Mesenchymal stem cell (in vitro differentiated cells and primary cell): Measurements from ENCODE around the gene MSH2.
A peak's percentile ranks its signal among the peaks of the same experiment; 100 is the strongest.

ENCODE experiments used
- DNase-seq: peaks from one replicate; pipeline ENCODE4 v3.0.0-alpha.2; 2013
- H2AFZ ChIP-seq: one replicate; pipeline ENCODE4 v1.6.1; 2013; ENCODE audit warnings: low read depth, mild to moderate bottlenecking, control low read depth, inconsistent platforms, low read length, moderate library complexity
- H2AK5ac ChIP-seq: 2 replicates; pipeline ENCODE4 v1.6.1; 2013; ENCODE audit warnings: low read length, moderate library complexity, mild to moderate bottlenecking, inconsistent platforms; ENCODE audit not compliant: severe bottlenecking
- H2BK120ac ChIP-seq: one replicate; pipeline ENCODE4 v1.6.1; 2013; ENCODE audit warnings: low read depth, mild to moderate bottlenecking, inconsistent platforms, low read length, moderate library complexity
- H2BK12ac ChIP-seq, 2 experiments: one replicate each; pipeline ENCODE4 v1.6.1; 2013; ENCODE audit warnings: inconsistent platforms in 2 of 2, low read length in 2 of 2, mild to moderate bottlenecking in 2 of 2, moderate library complexity in 2 of 2, control low read depth in 1 of 2
- H2BK15ac ChIP-seq: one replicate; pipeline ENCODE4 v1.6.1; 2013; ENCODE audit warnings: mild to moderate bottlenecking, low read depth, inconsistent platforms; ENCODE audit not compliant: poor library complexity, severe bottlenecking
- H2BK5ac ChIP-seq: 2 replicates; pipeline ENCODE4 v1.6.1; 2013; ENCODE audit warnings: low read depth, mild to moderate bottlenecking, low read length, control low read depth, inconsistent platforms; ENCODE audit not compliant: poor library complexity, severe bottlenecking
- H3K14ac ChIP-seq, 2 experiments: one replicate each; pipeline ENCODE4 v1.6.1; 2013; ENCODE audit warnings: inconsistent platforms in 2 of 2, low read length in 2 of 2, control low read depth in 1 of 2, mild to moderate bottlenecking in 1 of 2, moderate library complexity in 1 of 2
- H3K18ac ChIP-seq, 2 experiments: one replicate each; pipeline ENCODE4 v1.6.1; 2013; ENCODE audit warnings: inconsistent platforms in 2 of 2, low read length in 2 of 2, control low read depth in 1 of 2, low read depth in 1 of 2, mild to moderate bottlenecking in 1 of 2
- H3K23ac ChIP-seq, 2 experiments: one replicate each; pipeline ENCODE4 v1.6.1; 2013; ENCODE audit warnings: inconsistent platforms in 2 of 2, low read length in 2 of 2, mild to moderate bottlenecking in 2 of 2, moderate library complexity in 2 of 2, control low read depth in 1 of 2
- H3K27ac ChIP-seq: 2 replicates; pipeline ENCODE4 v1.5.1; 2013; ENCODE audit warnings: mild to moderate bottlenecking, moderate library complexity, low read length, control low read depth, inconsistent platforms; ENCODE audit not compliant: poor library complexity, severe bottlenecking
- H3K27me3 ChIP-seq, 2 experiments: 2 replicates each; pipeline versions ENCODE4 v1.6.1 to v1.7.0; 2013; ENCODE audit warnings: low read length in 2 of 2, mild to moderate bottlenecking in 2 of 2, moderate library complexity in 2 of 2, control low read depth in 1 of 2, inconsistent platforms in 1 of 2; ENCODE audit not compliant: control insufficient read depth in 1 of 2, insufficient read depth in 1 of 2
- H3K36me3 ChIP-seq, 2 experiments: 2 replicates each; pipeline versions ENCODE4 v1.6.1 to v1.7.0; 2013; ENCODE audit warnings: low read length in 2 of 2, control low read depth in 1 of 2, inconsistent platforms in 1 of 2, low read depth in 1 of 2, mild to moderate bottlenecking in 1 of 2; ENCODE audit not compliant: insufficient read depth in 2 of 2, control insufficient read depth in 1 of 2
- H3K4ac ChIP-seq, 2 experiments: one replicate each; pipeline ENCODE4 v1.6.1; 2013; ENCODE audit warnings: inconsistent platforms in 2 of 2, low read length in 2 of 2, mild to moderate bottlenecking in 2 of 2, moderate library complexity in 2 of 2, control low read depth in 1 of 2, low read depth in 1 of 2
- H3K4me1 ChIP-seq: 2 replicates; pipeline ENCODE4 v1.6.1; 2013; ENCODE audit warnings: low read depth, low read length, control low read depth; ENCODE audit not compliant: control insufficient read depth, insufficient read depth
- H3K4me2 ChIP-seq: 2 replicates; pipeline ENCODE4 v1.6.1; 2013; ENCODE audit warnings: low read length, mild to moderate bottlenecking, inconsistent platforms; ENCODE audit not compliant: poor library complexity, severe bottlenecking
- H3K4me3 ChIP-seq, 2 experiments: 2 replicates each; pipeline versions ENCODE4 v1.5.1 to v1.7.0; 2013; ENCODE audit warnings: low read length in 2 of 2, mild to moderate bottlenecking in 2 of 2, control low read depth in 1 of 2, low read depth in 1 of 2; ENCODE audit not compliant: insufficient read depth in 1 of 2
- H3K79me1 ChIP-seq: replicated peaks from 2 replicates; pipeline ENCODE4 v1.6.1; 2013; ENCODE audit warnings: mild to moderate bottlenecking, control low read depth, low read length, inconsistent platforms; ENCODE audit not compliant: poor library complexity, severe bottlenecking
- H3K9ac ChIP-seq: 2 replicates; pipeline ENCODE4 v1.7.0; 2013; ENCODE audit warnings: mild to moderate bottlenecking, low read length, moderate library complexity
- H3K9me3 ChIP-seq: 2 replicates; pipeline ENCODE4 v1.7.0; 2013; ENCODE audit warnings: mild to moderate bottlenecking, low read length; ENCODE audit not compliant: control insufficient read depth
- H4K8ac ChIP-seq: one replicate; pipeline ENCODE4 v1.6.1; 2013; ENCODE audit warnings: inconsistent platforms, mild to moderate bottlenecking, low read length, moderate library complexity
- H4K91ac ChIP-seq: one replicate; pipeline ENCODE4 v1.6.1; 2013; ENCODE audit warnings: mild to moderate bottlenecking, low read length, inconsistent platforms
- WGBS: methylation state at CpG from one replicate; pipeline ENCODE4 v1.1.7; 2013; ENCODE audit warnings: mixed read lengths; 5-methylcytosine and 5-hydroxymethylcytosine counted together

MSH2 gene

GRCh38 chr2:47486841-47487497 is 84.0 kb downstream of the MSH2 start:
- no peak overlapping the region for H3K14ac ChIP-seq
- H2BK5ac ChIP-seq: no peak overlapping the region
- no peak overlapping the region for H3K27ac ChIP-seq
- no peak overlapping the region for H3K4me2 ChIP-seq
- no peak overlapping the region for H2BK12ac ChIP-seq
- peaks cover 2% of the 10 kb centered on the region for H3K4me1 ChIP-seq
- peak overlapping the region in 1 of 2 experiments; percentile 79 for H3K4ac ChIP-seq
- no peak overlapping the region for H4K8ac ChIP-seq
- H3K79me1 ChIP-seq: no peaks in the 10 kb centered on the region
- H4K91ac ChIP-seq: no peak overlapping the region
- no peak overlapping the region for H3K4me3 ChIP-seq
- no peak overlapping the region for H3K9ac ChIP-seq
- no peaks in the 10 kb centered on the region for H3K27me3 ChIP-seq
- no peak overlapping the region for H2AFZ ChIP-seq
- peaks cover 3 to 19% of the 10 kb centered on the region in 2 experiments for H3K36me3 ChIP-seq
- H2AK5ac ChIP-seq: no peak overlapping the region
- H2BK15ac ChIP-seq: no peak overlapping the region
- H3K18ac ChIP-seq: peak overlapping the region in 1 of 2 experiments; percentile 76
- no peaks in the 10 kb centered on the region for H3K9me3 ChIP-seq
- peak; percentile 45 for DNase-seq
- no peak overlapping the region for H2BK120ac ChIP-seq
- WGBS: 36% methylated on average over 1 of the region's 2 CpGs
- no peak overlapping the region for H3K23ac ChIP-seq

GRCh38 chr2:47487498-47487875 is 84.5 kb downstream of the MSH2 start:
- WGBS: 38% methylated on average over 1 of the region's 1 CpG

GRCh38 chr2:47488870-47489584 is 86.1 kb downstream of the MSH2 start:
- Histone ChIP-seq H2AFZ (no peak overlapping the region), H3K4me3 (no peak overlapping the region), H3K4me2 (no peak overlapping the region), H3K14ac (no peak overlapping the region), H3K23ac (no peak overlapping the region), H2BK120ac (no peak overlapping the region), H3K27ac (no peak overlapping the region), H2BK5ac (no peak overlapping the region), H3K9me3 (no peaks in the 10 kb centered on the region), H2BK12ac (no peak overlapping the region), H2AK5ac (no peak overlapping the region), H3K4ac (no peak overlapping the region), H2BK15ac (no peak overlapping the region), H3K27me3 (no peaks in the 10 kb centered on the region), H3K79me1 (no peaks in the 10 kb centered on the region), H4K8ac (no peak overlapping the region), H3K36me3 (peaks cover 0 to 8% of the 10 kb centered on the region in 2 experiments), H3K18ac (peak overlapping the region in 1 of 2 experiments; percentile 62), H4K91ac (no peak overlapping the region), H3K9ac (no peak overlapping the region), H3K4me1 (peaks cover 2% of the 10 kb centered on the region)
- 57% methylated on average over 9 of the region's 9 CpGs for WGBS
- peak; percentile 91 for DNase-seq

More at GRCh38 chr2:47487498-47487875, 84.5 kb downstream of the MSH2 start:
- Histone ChIP-seq H4K8ac (no peak overlapping the region), H3K23ac (no peak overlapping the region), H2AFZ (peak overlapping the region; percentile 53), H4K91ac (peak overlapping the region; percentile 54), H3K27me3 (no peaks in the 10 kb centered on the region), H2BK120ac (no peak overlapping the region), H3K9me3 (no peaks in the 10 kb centered on the region), H3K9ac (no peak overlapping the region), H3K4ac (peak overlapping the region; percentile 53 to 79), H3K18ac (peak overlapping the region; percentile 67 to 76), H2AK5ac (no peak overlapping the region), H2BK12ac (peak overlapping the region in 1 of 2 experiments; percentile 77), H3K4me1 (peaks cover 2% of the 10 kb centered on the region), H2BK5ac (no peak overlapping the region), H2BK15ac (peak overlapping the region; percentile 3), H3K79me1 (no peaks in the 10 kb centered on the region), H3K4me2 (no peak overlapping the region), H3K4me3 (no peak overlapping the region), H3K27ac (no peak overlapping the region), H3K36me3 (peaks cover 3 to 19% of the 10 kb centered on the region in 2 experiments), H3K14ac (no peak overlapping the region)
- no peak for DNase-seq

GRCh38 chr2:47490406-47490805 is 87.5 kb downstream of the MSH2 start:
- H3K4me3 ChIP-seq: no peak overlapping the region
- H3K4me1 ChIP-seq: peaks cover 2% of the 10 kb centered on the region
- H4K91ac ChIP-seq: no peak overlapping the region
- H3K14ac ChIP-seq: no peak overlapping the region
- no peak overlapping the region for H2BK15ac ChIP-seq
- H3K4ac ChIP-seq: no peak overlapping the region
- H2BK12ac ChIP-seq: no peak overlapping the region
- H3K18ac ChIP-seq: no peak overlapping the region
- H2BK5ac ChIP-seq: no peak overlapping the region
- H3K9ac ChIP-seq: no peak overlapping the region
- no peak overlapping the region for H2AK5ac ChIP-seq
- 81% methylated on average over 6 of the region's 6 CpGs for WGBS
- H3K27me3 ChIP-seq: peaks cover 0 to 6% of the 10 kb centered on the region in 2 experiments
- H2BK120ac ChIP-seq: no peak overlapping the region
- no peak overlapping the region for H4K8ac ChIP-seq
- no peak overlapping the region for H3K23ac ChIP-seq
- H3K27ac ChIP-seq: no peak overlapping the region
- H3K79me1 ChIP-seq: no peaks in the 10 kb centered on the region
- DNase-seq: peak; percentile 52
- H3K9me3 ChIP-seq: no peaks in the 10 kb centered on the region
- H3K36me3 ChIP-seq: no peaks in the 10 kb centered on the region
- H2AFZ ChIP-seq: no peak overlapping the region
- H3K4me2 ChIP-seq: no peak overlapping the region
